Dedifferentiated amniotic fluid mesenchymal stem cell (primary cell): ENCODE results near the gene PDCL2.
"Not testable (repeated sequence)": the region's sequence is repeated elsewhere in the genome, so short reads cannot be mapped to it uniquely, and the experiment has no call there.

Experiments
- DNase-seq: peaks from one replicate; pipeline ENCODE4 v3.0.0-alpha.2; 2016; ENCODE audit errors: extremely low spot score

PDCL2 gene, protein sequence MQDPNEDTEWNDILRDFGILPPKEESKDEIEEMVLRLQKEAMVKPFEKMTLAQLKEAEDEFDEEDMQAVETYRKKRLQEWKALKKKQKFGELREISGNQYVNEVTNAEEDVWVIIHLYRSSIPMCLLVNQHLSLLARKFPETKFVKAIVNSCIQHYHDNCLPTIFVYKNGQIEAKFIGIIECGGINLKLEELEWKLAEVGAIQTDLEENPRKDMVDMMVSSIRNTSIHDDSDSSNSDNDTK

DNA sequence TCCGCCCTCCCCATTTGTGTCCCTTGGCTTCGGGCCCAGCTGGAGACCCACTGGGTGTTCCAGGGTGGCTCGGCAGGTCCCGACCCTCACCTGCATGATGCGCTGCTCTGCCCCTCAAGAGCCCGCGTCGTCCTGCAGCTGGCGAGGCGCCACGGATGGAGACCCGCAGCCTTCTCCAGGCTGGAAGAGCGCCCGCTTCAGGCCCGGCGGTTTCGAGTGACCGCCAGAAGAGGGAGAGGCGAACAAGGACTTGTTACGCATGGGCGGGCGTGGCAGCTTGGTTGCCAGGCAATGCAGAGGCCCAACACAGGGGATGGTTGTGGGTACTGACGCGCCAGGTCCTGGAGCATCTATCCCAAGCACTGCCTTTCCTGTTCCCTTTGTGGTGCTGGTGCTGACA is at the start of gene PDCL2:
TSS of gene PDCL2 (minus strand) at position 232 of the 400 bp plus-strand sequence. CDS start at position 96, 136 bp downstream.
- DNase-seq = no peak

DNA sequence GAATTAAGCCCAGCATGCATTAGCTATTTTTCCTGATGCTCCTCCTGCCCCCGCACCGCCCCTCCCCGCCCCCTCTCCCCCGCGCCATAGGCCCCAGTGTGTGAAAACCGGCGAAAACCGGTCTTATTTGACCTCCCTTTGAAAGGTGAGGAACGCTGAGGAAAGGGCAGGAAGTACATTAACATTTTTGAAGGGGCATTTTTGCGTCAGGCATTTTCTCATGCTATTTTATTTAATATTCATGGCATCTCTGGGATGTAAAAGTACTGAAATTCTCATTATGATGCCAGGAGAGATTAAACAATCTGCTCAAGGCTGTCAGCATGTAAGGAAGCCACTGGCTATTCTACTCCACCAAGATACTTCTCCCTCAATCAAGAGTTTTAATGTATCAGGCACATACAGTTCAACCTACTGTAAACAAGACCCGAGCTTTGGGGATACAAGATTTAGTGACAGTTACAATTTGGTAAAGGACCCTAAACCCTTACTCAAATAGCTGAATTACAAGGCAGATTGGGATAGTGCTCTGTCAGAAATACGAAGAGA is 45.3 kb upstream of the PDCL2 start:
- DNase-seq = no peak

DNA sequence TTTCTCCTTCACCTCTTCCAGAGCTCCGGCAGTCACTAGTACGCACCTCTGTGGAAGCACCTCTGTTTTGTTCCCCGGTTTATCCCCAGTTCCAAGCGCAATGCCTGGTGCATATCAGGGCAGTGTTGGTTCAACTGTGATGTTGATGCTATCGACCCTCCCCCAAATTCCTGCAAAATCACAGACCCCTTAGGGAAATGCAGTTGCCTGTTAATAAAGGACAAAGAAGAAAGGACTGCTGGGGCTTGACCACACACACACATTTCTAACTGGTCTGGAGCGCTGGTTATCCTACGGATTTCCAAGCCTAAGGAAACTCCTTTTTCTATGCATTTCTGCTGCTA is 44.6 kb upstream of the PDCL2 start:
- no peak for DNase-seq

DNA sequence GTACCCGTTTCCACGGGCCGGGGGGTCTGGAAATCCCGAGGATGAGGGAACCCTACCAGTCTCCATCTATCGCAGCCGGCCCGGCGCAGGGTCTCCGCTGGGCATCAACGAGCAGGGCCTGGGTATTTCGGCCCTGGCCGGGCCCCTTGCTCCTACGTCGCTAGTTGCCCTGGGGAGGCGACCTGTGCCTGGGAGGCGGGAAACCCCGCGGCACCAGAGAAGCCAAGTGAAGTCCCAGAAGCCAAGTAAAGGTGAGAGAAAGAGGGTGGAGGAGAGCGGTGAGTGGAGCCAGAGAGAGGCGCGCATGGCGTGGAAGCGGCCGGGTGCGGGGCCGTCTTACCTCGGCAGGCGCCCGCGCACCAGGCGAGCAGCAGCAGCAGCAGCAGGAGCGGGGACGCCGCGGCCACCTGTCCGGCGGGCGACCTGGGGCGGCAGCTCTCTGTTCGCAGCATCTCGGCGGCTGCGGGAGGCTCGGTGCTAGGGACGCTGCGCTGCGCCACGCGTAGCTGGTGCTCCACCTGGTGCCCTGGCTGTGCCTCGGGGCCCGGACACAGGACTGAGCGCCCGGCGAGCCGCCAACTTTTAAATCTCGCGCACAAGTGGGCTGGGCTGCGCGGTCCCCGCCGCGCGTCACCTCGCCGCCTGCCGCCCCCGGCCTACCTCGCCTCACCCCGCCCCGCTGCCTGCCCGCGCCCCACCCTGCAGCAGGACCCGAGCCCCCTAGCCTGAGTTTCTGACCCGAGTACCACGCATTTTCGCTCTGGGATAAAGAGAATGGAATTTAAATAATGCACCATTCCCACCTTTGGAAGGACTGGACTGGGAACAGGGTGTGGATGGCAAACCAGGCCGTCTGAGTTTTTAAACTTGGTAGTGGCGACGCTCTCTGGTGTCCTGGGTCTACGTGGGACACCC is 44.0 kb upstream of the PDCL2 start, which contains the start of gene NMU:
TSS of gene NMU (minus strand) at position 558 of the 915 bp plus-strand sequence. CDS start at position 452, 106 bp downstream.
- DNase-seq = no peak

DNA sequence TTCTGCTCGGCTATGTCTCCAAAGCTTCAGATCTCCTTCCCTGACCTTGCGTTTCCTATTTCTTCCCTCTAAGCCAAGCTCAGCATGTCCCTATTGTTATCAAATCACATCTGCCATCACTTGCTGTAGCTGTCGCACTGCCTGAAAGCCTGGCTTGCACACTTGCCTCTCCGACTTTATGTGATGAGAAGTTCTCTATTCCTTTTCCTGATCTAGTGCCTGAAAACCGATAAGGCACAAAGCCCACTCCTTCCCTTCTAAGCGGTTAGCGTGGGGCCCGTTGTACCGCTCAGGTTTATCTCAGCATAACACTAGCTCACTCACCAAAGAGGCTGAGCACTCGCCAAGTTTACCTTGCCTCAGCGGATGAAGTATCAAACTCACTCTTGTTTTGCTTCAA is 43.2 kb upstream of the PDCL2 start:
- no peak for DNase-seq

DNA sequence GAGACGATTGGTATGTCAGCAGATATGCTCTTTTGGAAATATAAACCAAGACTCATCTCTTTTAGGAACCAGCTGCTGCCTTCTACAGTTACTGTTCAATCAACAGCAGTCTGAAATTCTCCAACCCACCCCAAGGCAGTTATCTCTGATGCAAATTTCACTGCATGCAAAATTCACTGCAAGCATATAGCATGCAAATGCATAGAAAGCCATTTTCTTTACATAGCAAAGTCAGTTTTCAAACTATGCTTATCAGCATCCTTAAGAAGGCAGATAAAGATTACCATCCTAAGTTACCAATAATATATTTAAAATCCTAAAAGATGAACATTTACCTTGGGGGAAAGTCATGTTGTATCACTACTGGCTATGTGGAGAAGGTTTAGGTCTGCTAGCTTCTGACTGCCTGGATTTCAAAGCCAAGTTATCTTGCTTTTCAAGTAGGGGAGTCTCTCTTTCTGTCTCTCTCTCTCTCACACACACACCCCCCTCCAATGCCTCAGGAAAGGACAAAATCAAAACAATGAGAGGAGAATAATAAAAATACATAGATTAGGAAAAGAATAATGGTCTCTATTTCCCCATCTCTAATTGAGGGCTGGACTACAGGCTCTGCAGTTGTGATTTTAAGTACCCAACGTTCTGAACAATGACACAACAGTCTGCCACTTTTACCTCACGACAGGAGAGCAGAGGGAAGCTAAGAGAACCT is 42.5 kb upstream of the PDCL2 start:
- DNase-seq = no peak

DNA sequence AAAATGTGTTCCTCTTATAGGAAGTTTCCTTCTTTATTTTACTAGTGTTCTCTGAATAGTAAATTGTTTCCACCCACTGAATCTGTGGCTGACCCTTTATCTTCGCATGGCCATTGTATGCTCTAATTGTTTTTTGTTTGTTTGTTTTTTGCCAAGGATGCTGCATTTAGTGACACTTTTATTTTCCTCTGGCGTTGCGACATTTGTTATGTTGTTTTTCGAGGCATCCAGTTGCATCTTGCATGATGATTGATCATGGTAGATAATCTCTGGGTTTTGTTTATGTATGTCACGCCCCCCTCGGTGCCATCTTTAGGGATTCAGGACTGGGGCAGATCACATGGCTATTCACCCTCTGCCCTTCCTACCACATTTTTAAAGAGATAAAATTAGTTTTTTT is 41.9 kb upstream of the PDCL2 start:
- DNase-seq = no peak

DNA sequence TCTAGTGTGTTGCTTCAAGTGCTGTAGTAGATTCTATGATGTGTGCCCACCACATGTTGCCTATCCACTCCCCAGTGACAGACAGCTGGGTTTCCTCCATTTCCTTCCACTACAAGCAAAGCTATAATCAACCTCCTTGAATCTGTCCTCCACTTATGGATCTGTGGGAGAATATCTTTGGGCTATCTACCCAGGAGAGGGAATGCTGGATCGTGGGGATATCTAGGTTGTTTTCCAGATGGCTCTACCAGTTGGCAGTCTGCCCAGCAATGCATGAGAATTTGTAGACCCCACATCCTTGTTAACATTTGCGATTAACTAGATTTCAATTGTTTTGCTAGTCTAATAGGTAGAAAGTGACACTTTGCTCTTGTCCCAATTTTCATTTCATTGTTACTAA is 33.8 kb upstream of the PDCL2 start:
- DNase-seq = no peak

DNA sequence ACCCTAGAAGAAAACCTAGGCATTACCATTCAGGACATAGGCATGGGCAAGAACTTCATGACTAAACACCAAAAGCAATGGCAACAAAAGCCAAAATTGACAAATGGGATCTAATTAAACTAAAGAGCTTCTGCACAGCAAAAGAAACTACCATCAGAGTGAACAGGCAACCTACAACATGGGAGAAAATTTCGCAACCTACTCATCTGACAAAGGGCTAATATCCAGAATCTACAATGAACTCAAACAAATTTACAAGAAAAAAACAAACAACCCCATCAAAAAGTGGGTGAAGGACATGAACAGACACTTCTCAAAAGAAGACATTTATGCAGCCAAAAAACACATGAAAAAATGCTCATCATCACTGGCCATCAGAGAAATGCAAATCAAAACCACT is 32.0 kb upstream of the PDCL2 start:
- DNase-seq = not testable (repeated sequence)

DNA sequence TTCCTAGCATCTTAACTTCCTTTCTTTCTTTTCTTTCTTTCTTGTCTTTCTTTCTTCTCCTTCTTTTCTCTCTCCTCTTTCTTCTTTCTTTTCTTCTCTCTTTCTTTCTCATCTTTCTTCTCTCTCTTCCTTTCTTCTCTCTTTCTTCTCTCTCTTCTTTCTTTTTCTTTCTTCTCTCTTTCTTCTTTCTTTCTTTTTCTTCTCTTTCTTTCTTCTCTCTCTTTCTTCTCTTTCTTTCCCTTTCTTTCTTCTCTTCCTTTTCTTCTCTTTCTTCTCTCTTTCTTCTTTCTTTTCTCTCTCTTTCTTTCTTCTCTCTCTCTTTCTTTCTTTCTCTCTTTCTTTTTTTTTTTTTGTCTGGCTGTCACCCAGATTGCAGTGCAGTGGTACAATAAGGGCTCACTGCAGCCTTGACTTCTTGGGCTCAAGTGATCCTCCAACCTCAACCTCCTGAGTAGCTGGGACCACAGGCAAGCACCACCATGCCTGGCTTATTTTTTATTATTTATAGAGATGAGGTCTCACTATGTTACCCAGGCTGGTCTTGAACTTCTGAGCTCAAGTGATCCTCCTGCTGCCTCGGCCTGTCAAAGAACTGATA is 26.6 kb upstream of the PDCL2 start:
- no peak for DNase-seq

DNA sequence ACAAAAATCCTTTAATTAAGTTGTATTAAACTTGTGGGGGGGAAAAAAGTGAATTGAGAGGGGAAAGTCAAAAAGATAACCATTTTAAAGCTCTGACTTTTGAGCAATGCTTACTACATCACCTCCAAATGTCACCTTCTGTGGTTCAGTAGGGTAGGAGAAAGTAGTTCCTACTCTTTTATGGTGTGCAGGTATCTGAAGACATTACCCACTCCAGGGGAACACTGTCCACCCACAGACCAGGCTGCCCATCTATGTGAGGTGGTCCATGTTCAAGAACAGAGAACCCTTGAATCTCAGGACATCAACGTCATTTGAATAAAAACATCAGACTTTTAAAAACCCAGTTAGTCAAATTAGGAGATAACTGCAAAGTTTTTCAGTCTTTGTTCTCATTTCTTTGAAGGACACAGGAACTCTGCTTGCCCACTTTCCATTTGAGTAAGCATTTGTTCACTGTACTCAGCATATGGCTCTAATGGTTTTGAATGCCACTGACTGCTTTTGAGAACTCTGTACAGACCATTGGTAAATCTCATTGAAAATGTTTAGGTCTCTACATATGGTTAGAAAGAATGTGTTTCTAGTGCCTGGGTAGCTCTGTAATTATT is 25.6 kb upstream of the PDCL2 start:
- no peak for DNase-seq

DNA sequence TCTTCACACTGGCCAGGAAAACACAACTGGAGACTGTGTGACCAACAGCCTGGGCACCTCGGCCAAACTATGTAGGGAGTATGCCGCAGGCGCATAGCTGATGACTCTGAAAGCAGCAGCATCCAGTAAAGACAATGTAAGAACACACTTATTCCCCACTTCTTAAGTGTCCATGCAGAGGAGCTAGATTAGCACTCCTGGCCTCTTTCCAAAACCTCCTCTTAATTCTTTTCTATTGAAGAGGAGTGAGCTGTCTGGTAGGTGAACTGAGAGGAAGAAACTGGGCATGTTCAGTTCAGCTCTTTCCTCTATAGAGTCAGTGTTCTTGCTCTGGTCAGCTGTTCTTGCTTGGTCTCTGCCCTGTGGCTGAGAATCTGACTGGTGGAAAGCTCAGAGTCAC is 23.0 kb upstream of the PDCL2 start:
- no peak for DNase-seq

DNA sequence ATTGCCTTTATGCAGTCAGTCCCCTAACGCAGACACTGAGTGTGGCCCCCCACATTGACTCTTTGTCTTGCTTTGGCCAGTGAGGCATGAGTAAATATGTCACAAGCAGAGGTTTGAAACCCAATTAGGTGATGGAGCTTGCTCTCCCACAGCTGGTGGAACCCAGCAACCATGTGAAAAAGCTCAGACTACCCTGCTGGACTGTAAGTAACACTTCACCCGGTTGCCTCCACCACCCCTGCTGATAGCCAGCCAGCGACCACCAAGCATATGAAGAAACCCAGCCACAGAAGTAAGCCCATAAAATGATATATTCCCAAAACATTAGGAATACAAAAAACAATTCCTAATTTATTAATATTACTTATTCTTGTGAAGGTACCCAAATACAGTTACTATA is 21.6 kb upstream of the PDCL2 start:
- no peak for DNase-seq

DNA sequence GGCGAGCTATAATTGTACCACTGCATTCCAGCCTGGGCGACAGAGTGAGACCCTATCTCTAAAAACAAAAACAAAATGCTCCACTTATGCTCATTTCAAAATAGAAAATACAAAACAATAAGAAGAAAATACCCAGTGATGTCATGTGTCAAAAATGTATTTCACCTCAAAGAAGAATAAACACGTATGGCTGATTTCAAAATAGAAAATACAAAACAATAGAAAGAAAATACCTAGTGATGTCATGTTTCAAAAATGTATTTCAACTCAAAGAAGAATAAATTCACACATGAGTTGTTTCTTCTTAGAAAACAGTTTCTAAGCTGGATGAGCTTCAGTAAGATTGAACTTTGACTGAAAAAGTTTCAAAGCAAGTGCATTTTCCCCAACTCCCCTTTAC is 20.3 kb upstream of the PDCL2 start:
- DNase-seq = no peak

DNA sequence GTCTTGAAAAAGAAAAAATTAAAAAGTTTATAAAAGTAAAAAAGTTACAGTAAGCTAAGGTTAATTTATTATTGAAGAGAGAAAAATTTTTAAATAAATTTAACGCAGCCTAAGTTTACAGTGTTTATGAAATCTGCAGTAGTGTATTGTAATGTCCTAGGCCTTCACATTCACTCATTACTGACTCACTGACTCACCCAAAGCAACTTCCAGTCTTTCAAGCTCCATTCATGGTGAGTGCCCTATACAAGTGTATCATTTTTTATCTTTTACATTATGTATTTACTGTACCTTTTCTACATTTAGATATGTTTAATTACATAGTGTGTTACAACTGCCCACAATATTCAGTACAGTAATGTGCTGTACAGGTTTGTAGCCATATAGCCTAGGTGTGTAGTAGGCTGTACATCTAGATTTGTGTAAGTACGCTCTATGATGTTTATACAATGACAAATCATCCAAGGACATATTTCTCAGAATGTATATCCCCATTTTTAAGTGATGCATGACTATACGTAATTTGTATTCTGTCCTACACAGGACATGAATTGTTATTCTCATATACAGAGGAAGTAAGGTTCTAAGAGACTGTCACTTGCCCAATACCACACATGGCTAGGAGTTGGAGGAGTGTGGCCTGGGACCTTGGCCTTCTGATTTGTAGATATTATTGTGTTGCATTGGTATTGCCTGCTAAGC is 19.5 kb upstream of the PDCL2 start:
- DNase-seq = no peak

DNA sequence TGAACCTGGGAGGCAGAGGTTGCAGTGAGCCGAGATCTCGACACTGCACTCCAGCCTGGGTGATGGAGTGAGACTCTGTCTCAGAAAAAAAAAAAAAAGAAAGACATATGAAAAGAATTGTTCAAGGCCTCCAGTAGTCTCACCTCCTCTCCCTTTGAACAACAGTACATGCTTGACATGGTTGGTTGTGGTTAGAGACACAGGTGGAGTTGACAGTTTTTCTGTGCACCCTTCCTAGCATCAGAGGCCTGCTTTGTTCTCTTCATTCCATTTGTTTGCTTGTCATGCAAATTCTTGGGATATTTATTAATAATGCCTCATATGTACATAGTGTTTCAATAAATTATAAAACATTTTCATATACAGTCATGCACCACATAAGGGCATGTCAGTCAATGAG is 18.3 kb upstream of the PDCL2 start:
- DNase-seq = no peak

DNA sequence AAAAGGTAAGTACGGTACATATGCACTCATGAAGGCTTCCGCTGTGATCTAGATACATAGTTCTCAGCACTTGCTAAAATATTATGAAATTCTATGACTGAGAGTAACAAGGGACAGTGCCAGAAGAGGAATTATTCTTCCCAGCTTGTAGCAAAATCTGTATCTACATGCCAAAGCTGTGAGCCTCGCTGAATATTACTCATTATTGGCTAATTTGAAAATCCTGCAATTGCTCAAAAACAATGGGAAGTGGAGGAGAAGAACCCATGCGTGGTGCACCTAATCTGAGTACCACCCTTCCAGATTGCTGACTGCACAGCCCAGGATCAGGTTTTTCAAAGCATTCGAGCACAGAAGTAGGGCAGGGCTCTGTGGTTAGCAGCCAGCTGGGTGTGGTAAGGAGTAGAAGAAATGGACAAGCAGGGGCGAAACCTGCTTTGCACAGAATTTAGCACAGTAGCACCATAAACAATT is 17.4 kb upstream of the PDCL2 start:
- DNase-seq = no peak

DNA sequence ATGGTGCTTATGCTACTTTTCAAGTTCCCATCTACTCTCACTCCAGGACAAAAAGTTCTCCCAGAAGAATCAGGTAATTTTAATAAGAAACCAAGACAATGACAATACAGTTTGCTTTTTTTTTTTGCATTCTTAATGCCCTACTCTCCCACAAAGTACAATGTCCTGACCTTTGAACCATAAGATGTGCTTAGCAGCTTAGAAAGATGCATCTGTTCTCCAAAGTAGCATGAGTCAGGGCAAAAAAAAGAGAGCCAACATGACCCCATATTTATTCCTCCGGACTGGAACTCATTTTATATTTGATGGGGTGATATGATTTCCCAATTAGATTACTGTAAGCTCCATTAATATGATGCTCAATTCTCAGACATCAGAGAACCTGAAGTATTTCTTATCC is 16.5 kb upstream of the PDCL2 start:
- no peak for DNase-seq

DNA sequence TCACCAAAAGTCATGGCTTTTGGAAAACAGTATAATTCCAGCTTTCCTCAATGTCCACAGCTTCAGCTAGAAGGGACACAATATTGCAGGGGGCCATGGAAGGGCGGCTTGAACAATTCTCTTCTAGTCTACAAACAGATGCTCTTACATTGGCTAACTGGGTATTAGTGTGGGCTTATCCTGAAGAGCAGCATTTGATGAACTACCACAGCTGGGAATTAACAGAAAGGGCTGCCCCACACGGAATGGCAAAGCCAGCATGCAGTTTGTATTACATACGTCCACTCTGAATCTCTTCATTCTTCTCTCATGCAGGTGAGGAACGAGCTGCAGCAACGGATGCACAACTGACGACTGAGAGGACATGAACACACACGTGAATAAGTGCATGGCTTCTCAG is 13.0 kb upstream of the PDCL2 start:
- DNase-seq = no peak

DNA sequence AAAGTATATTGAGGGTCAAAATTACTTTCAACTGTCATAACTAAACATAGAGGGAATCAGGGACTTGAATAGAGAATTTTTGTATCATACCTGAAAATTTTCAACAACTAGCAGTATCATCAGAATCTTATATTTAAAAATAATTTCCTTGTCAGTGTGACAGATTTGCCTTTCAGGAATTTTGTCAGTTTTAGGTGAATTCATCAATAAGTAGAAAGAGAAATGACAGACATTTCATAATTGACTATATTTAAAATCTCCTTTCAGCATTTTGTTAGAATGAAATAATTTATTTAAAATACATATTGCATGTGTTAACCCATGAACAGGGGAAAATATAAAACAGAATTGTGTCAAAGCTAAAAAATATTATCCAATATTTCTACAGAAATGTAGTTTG is 8.6 kb upstream of the PDCL2 start:
- no peak for DNase-seq

DNA sequence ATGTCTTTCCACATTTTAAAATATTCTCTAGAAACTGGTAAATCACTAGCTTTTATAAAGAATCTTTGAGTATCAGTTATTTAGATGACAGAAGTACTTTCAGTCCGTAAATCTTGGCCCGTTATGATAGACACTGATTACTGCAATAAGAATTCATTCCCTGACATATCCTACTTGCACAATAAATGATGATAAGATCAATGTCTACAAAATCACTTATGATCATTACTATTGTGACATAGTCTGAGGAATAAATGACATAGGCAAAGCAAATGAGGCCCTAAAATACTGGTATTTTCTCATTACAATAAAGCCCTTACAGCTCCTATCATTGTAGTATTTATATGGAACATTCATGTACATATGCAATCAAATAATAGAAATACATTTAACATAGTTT is 6.6 kb upstream of the PDCL2 start:
- no peak for DNase-seq
